ENCODE results near the gene BARD1. TPM values are rescaled to one million over a fixed set of nuclear protein-coding genes. Genes with fewer than 3 reads are reported as not detected.
"Not testable (repeated sequence)": the region's sequence is repeated elsewhere in the genome, so short reads cannot be mapped to it uniquely, and the experiment has no call there.

The BARD1 gene
- total RNA-seq, 6 experiments from 2014 or later, result 9.7 to 21.2 (median 15.1) TPM

GRCh38 chr2:214796911-214797310 is 12.6 kb downstream of the BARD1 start:
- Mint-ChIP-seq H3K9me3 (no peaks in the 10 kb centered on the region), H3K27me3 (ENCODE audit: insufficient read depth) (no peaks in the 10 kb centered on the region), H3K4me1 (ENCODE audit: low read depth) (peaks cover 31% of the 10 kb centered on the region), H3K4me3 (no peak overlapping the region), H3K36me3 (ENCODE audit: low read depth) (peaks cover 21% of the 10 kb centered on the region), H3K27ac (peak overlapping the region; percentile 2; the same call in 1 of the 2 replicates)
- DNase-seq, result no peak
- TF ChIP-seq CTCF (IDR thresholded peaks at IDR 0.05), result no peak

GRCh38 chr2:214783181-214783580 is 26.3 kb downstream of the BARD1 start:
- H3K4me1 Mint-ChIP-seq (ENCODE audit: low read depth), result peaks cover 21% of the 10 kb centered on the region
- not testable (repeated sequence) for H3K27me3 Mint-ChIP-seq (ENCODE audit: insufficient read depth); DNase-seq; H3K27ac Mint-ChIP-seq; H3K4me3 Mint-ChIP-seq
- peaks cover 65% of the 10 kb centered on the region for H3K36me3 Mint-ChIP-seq (ENCODE audit: low read depth)
- peaks cover 21% of the 10 kb centered on the region for H3K9me3 Mint-ChIP-seq

GRCh38 chr2:214782671-214783070 is 26.8 kb downstream of the BARD1 start:
- Mint-ChIP-seq H3K27me3 (ENCODE audit: insufficient read depth) (no peaks in the 10 kb centered on the region), H3K36me3 (ENCODE audit: low read depth) (peaks cover 65% of the 10 kb centered on the region), H3K4me3 (no peak overlapping the region), H3K9me3 (peaks cover 21% of the 10 kb centered on the region), H3K4me1 (ENCODE audit: low read depth) (peaks cover 21% of the 10 kb centered on the region), H3K27ac (no peak overlapping the region)
- DNase-seq, result no peak
- no peak for TF ChIP-seq CTCF (IDR thresholded peaks at IDR 0.05)

- peak overlapping the region; percentile 36; the same call in 1 of the 2 replicates for H3K27ac Mint-ChIP-seq
- peaks cover 29% of the 10 kb centered on the region for H3K4me1 Mint-ChIP-seq (ENCODE audit: low read depth)
- H3K36me3 Mint-ChIP-seq (ENCODE audit: low read depth), result peaks cover 74% of the 10 kb centered on the region
- H3K9me3 Mint-ChIP-seq, result peaks cover 21% of the 10 kb centered on the region
- H3K4me3 Mint-ChIP-seq, result peak overlapping the region; percentile 23; the same call in 1 of the 2 replicates
- no peak for TF ChIP-seq CTCF (IDR thresholded peaks at IDR 0.05)
- H3K27me3 Mint-ChIP-seq (ENCODE audit: insufficient read depth), result no peaks in the 10 kb centered on the region; the same call in 1 of the 2 replicates
- no peak for DNase-seq
Observed at GRCh38 chr2:214781226-214781625, 28.3 kb downstream of the BARD1 start.

GRCh38 chr2:214775971-214776370 is 33.5 kb downstream of the BARD1 start:
- peaks cover 52% of the 10 kb centered on the region for H3K36me3 Mint-ChIP-seq (ENCODE audit: low read depth)
- no peak for DNase-seq
- H3K4me1 Mint-ChIP-seq (ENCODE audit: low read depth), result peaks cover 41% of the 10 kb centered on the region
- peaks cover 2% of the 10 kb centered on the region; the same call in 1 of the 2 replicates for H3K27me3 Mint-ChIP-seq (ENCODE audit: insufficient read depth)
- peaks cover 12% of the 10 kb centered on the region for H3K9me3 Mint-ChIP-seq
- no peak overlapping the region for H3K4me3 Mint-ChIP-seq
- TF ChIP-seq CTCF (IDR thresholded peaks at IDR 0.05), result no peak
- no peak overlapping the region for H3K27ac Mint-ChIP-seq

GRCh38 chr2:214774108-214774507 is 35.4 kb downstream of the BARD1 start:
- H3K4me3 Mint-ChIP-seq, result no peak overlapping the region
- peaks cover 36% of the 10 kb centered on the region for H3K4me1 Mint-ChIP-seq (ENCODE audit: low read depth)
- H3K27me3 Mint-ChIP-seq (ENCODE audit: insufficient read depth), result peaks cover 2% of the 10 kb centered on the region; the same call in 1 of the 2 replicates
- H3K9me3 Mint-ChIP-seq, result peaks cover 12% of the 10 kb centered on the region
- peaks cover 36% of the 10 kb centered on the region for H3K36me3 Mint-ChIP-seq (ENCODE audit: low read depth)
- peak; percentile 52 for DNase-seq
- peak overlapping the region; percentile 5 for H3K27ac Mint-ChIP-seq
- TF ChIP-seq CTCF (IDR thresholded peaks at IDR 0.05), result no peak

Data from HFFc6 (cell line).